PC-3 (cell line): ENCODE measurements around the gene HCN1. TPM values are rescaled to one million over a fixed set of nuclear protein-coding genes. Genes with fewer than 3 reads are reported as not detected.
A peak's percentile ranks its signal among the peaks of the same experiment; 100 is the strongest.

Experiments used
- ATAC-seq: fragments of 200-7000 bp; cut with Tn5 transposase; 2 replicates; pipeline ENCODE4 v1.9.1; 2020; ENCODE audit warnings: mild to moderate bottlenecking, moderate library complexity
- BruUV-seq: library from RNA; stranded (reverse); fragments of 400-500 nt; replicated peaks from 2 replicates; lab custom pipeline; 2021; lab: Mats Ljungman, UMichigan
- CTCF ChIA-PET: fragments of 300-600 bp; sonication (Branson Sonifier 250); formaldehyde crosslinking; loops from one replicate; lab custom pipeline; 2022; ENCODE audit warnings: antibody characterized with exemption; lab: Charles Lee
- POLR2A ChIA-PET: fragments of 300-600 bp; sonication (Branson Sonifier 250); formaldehyde crosslinking; loops from one replicate; lab custom pipeline; 2022; ENCODE audit warnings: antibody characterized with exemption; ENCODE audit not compliant: unreplicated experiment; lab: Charles Lee
- DNase-seq: peaks from one replicate; pipeline ENCODE4 v3.0.0-alpha.2; 2015
- H2AFZ ChIP-seq: fragments of 300-600 bp; sonication (generic); 2 replicates; pipeline ENCODE4 v1.6.0; 2016; ENCODE audit warnings: antibody characterized with exemption, low read length
- H3F3A ChIP-seq: fragments of 300-600 bp; sonication (generic); one replicate; pipeline ENCODE4 v1.6.0; 2017; ENCODE audit warnings: antibody characterized with exemption, low read length, control low read depth, mild to moderate bottlenecking; ENCODE audit not compliant: unreplicated experiment
- H3K27ac ChIP-seq: fragments of 300-600 bp; sonication (generic); 2 replicates; pipeline ENCODE4 v1.5.1; 2016; ENCODE audit warnings: mild to moderate bottlenecking, low read length
- H3K27me3 ChIP-seq: fragments of 300-600 bp; sonication (generic); 2 replicates; pipeline ENCODE4 v1.6.1; 2016; ENCODE audit warnings: low read length, mixed read lengths
- H3K36me3 ChIP-seq: fragments of 300-600 bp; sonication (generic); 2 replicates; pipeline ENCODE4 v1.6.1; 2016; ENCODE audit warnings: low read depth, mixed run types, low read length, mixed read lengths
- H3K4me1 ChIP-seq: fragments of 300-600 bp; sonication (generic); 2 replicates; pipeline ENCODE4 v1.5.1; 2016; ENCODE audit warnings: low read length; ENCODE audit not compliant: insufficient read depth
- H3K4me2 ChIP-seq: fragments of 300-600 bp; sonication (generic); 2 replicates; pipeline ENCODE4 v1.6.0; 2016; ENCODE audit warnings: low read length
- H3K4me3 ChIP-seq: fragments of 300-600 bp; sonication (generic); 2 replicates; pipeline ENCODE4 v1.5.1; 2016; ENCODE audit warnings: mild to moderate bottlenecking, low read length, mixed read lengths
- H3K79me2 ChIP-seq: fragments of 300-600 bp; sonication (generic); 2 replicates; pipeline ENCODE4 v1.6.1; 2017; ENCODE audit warnings: low read length, mixed read lengths
- H3K9ac ChIP-seq: fragments of 300-600 bp; sonication (generic); 2 replicates; pipeline ENCODE4 v1.6.0; 2016; ENCODE audit warnings: mild to moderate bottlenecking, low read length
- H3K9me2 ChIP-seq: fragments of 300-600 bp; sonication (generic); replicated peaks from 2 replicates; pipeline ENCODE4 v1.6.1; 2016; ENCODE audit warnings: mixed run types, low read length, mixed read lengths
- H3K9me3 ChIP-seq: fragments of 300-600 bp; sonication (generic); 2 replicates; pipeline ENCODE4 v1.6.1; 2016; ENCODE audit warnings: low read length, mixed read lengths
- H4K20me1 ChIP-seq: fragments of 300-600 bp; sonication (generic); 2 replicates; pipeline ENCODE4 v1.6.1; 2016; ENCODE audit warnings: low read length, mixed read lengths
- EZH2 ChIP-seq: fragments of 300-600 bp; sonication (generic); IDR thresholded peaks from one replicate; pipeline ENCODE4 v1.6.1; 2017; ENCODE audit warnings: antibody characterized with exemption, mild to moderate bottlenecking, low read length; ENCODE audit not compliant: unreplicated experiment
- EZH2phosphoT487 ChIP-seq: fragments of 300-600 bp; sonication (generic); IDR thresholded peaks from 2 replicates; pipeline ENCODE4 v1.6.1; 2018; ENCODE audit warnings: mild to moderate bottlenecking, antibody characterized with exemption, low read length, borderline replicate concordance
- intact Hi-C: fragments of 100-400 bp; cut with micrococcal nuclease; formaldehyde crosslinking; loops from 2 replicates; pipeline ENCODE4 v1.9.0; 2023
- total RNA-seq: library from RNA; depleted of rRNA; stranded (reverse); fragments of >200 nt; gene quantifications from 2 replicates; pipeline ENCODE4 v1.2.3, GENCODE V29; 2014
- TF ChIP-seq, protein P1 (sequence below): fragments of 300-600 bp; sonication (generic); conservative IDR thresholded peaks from 2 replicates; pipeline ENCODE4 v1.5.1; 2017; ENCODE audit warnings: antibody characterized with exemption, low read depth, mild to moderate bottlenecking, low read length

Gene HCN1
- total RNA-seq, 1 experiment from 2014 or later, result not detected

DNA sequence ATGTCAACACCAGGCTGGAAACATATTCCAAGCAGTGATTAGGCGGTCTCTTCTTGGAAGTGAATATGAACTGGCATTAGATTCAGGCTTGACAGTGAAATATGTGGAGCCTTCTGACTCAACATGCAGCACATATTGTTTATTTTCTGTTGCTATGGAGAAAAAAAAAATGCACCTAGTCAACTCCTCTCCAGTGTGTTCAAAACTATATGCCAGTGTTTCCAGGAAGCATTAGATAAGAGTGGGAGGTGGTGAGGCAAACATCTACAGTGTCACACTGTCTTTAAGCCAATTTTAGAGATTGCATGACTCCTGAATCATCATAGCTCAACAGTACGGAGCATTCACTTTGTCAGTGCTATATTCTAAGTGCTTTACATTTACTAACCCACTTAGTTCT, 117.9 kb downstream of the HCN1 start:
- TF ChIP-seq EZH2phosphoT487 (no peak), EZH2 (no peak)
- TF ChIP-seq, protein P1, sequence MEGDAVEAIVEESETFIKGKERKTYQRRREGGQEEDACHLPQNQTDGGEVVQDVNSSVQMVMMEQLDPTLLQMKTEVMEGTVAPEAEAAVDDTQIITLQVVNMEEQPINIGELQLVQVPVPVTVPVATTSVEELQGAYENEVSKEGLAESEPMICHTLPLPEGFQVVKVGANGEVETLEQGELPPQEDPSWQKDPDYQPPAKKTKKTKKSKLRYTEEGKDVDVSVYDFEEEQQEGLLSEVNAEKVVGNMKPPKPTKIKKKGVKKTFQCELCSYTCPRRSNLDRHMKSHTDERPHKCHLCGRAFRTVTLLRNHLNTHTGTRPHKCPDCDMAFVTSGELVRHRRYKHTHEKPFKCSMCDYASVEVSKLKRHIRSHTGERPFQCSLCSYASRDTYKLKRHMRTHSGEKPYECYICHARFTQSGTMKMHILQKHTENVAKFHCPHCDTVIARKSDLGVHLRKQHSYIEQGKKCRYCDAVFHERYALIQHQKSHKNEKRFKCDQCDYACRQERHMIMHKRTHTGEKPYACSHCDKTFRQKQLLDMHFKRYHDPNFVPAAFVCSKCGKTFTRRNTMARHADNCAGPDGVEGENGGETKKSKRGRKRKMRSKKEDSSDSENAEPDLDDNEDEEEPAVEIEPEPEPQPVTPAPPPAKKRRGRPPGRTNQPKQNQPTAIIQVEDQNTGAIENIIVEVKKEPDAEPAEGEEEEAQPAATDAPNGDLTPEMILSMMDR, result no peak
- DNase-seq (peak; percentile 38), ATAC-seq (peak; percentile 77)
- Histone ChIP-seq H3K4me1 (no peaks in the 10 kb centered on the region), H3F3A (no peaks in the 10 kb centered on the region), H4K20me1 (no peaks in the 10 kb centered on the region), H3K9ac (no peak overlapping the region), H3K79me2 (no peaks in the 10 kb centered on the region), H3K27me3 (no peaks in the 10 kb centered on the region), H3K4me2 (no peak overlapping the region), H3K36me3 (no peaks in the 10 kb centered on the region), H3K9me2 (no peaks in the 10 kb centered on the region), H2AFZ (no peak overlapping the region), H3K9me3 (0 out of 2 replicates have a peak, but pooled peaks cover 6% of the 10 kb centered on the region), H3K27ac (no peak overlapping the region), H3K4me3 (no peak overlapping the region)
- ChIA-PET CTCF (no interaction called here), POLR2A (no interaction called here)
- BruUV-seq, result no TSS peak
- intact Hi-C loops, result no loop called here

- Histone ChIP-seq H2AFZ (no peak overlapping the region), H4K20me1 (no peaks in the 10 kb centered on the region), H3K4me2 (no peak overlapping the region), H3K9ac (no peak overlapping the region), H3F3A (no peaks in the 10 kb centered on the region), H3K4me3 (no peak overlapping the region), H3K9me3 (no peaks in the 10 kb centered on the region), H3K79me2 (no peaks in the 10 kb centered on the region), H3K9me2 (no peaks in the 10 kb centered on the region), H3K4me1 (no peaks in the 10 kb centered on the region), H3K27me3 (no peaks in the 10 kb centered on the region), H3K36me3 (no peaks in the 10 kb centered on the region), H3K27ac (no peak overlapping the region)
- intact Hi-C loops, result no loop called here
- DNase-seq (no peak), ATAC-seq (no peak)
- BruUV-seq, result no TSS peak
- ChIA-PET CTCF (no interaction called here), POLR2A (no interaction called here)
- TF ChIP-seq, protein P1, result no peak
- TF ChIP-seq EZH2phosphoT487, result no peak
- no peak for TF ChIP-seq EZH2
Observed at GRCh38 chr5:45568813-45569212, 127.4 kb downstream of the HCN1 start.

DNA sequence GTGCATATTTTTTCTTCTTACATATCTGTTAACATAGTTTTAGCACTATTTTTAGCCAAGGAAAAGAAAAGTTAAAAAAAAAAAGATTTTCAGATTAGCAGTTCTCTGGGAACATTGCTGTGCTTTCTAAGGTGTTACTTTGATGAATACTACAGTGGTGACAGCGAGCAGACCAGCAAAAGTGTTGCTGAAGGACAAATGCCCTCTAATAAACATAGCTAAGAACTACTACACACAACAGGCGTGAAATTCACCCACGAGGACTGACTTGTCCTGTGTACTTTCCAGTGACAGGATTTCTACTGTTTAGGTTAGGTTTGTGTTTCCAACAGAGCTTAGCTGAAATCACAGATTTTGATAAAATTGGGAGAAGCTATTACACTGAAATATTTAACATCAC, 153.8 kb downstream of the HCN1 start:
- Histone ChIP-seq H4K20me1 (no peaks in the 10 kb centered on the region), H3K4me1 (no peaks in the 10 kb centered on the region), H3K27me3 (no peaks in the 10 kb centered on the region), H3K9me2 (no peaks in the 10 kb centered on the region), H3K27ac (no peak overlapping the region), H3K4me3 (no peak overlapping the region), H3K9ac (no peak overlapping the region), H3K36me3 (no peaks in the 10 kb centered on the region), H3F3A (no peaks in the 10 kb centered on the region), H3K79me2 (no peaks in the 10 kb centered on the region), H3K9me3 (no peaks in the 10 kb centered on the region), H3K4me2 (no peak overlapping the region), H2AFZ (no peak overlapping the region)
- no TSS peak for BruUV-seq
- ATAC-seq, result no peak
- intact Hi-C loops, result loop anchor here (10.0 kb wide), 1 partner anchor 232 kb away; no protein-coding TSS in a partner anchor
- TF ChIP-seq EZH2phosphoT487, result no peak
- TF ChIP-seq, protein P1, result no peak
- TF ChIP-seq EZH2, result no peak
- POLR2A ChIA-PET, result no interaction called here
- CTCF ChIA-PET, result no interaction called here
- DNase-seq, result no peak
